Stimulated activated CD4-positive, alpha-beta T cell treated with anti-CD3 and anti-CD28 coated beads, TNF-alpha, amount 100 ng/mL, for 1 hour (primary cell): ENCODE measurements around the gene JMJD1C.

Source experiments
- DNase-seq, 3 donors: peaks; one replicate each; pipeline ENCODE4 v3.0.0-alpha.2; 2020; ENCODE audit warnings: low read depth in 3 of 3, low spot score in 1 of 3

Gene JMJD1C

DNA sequence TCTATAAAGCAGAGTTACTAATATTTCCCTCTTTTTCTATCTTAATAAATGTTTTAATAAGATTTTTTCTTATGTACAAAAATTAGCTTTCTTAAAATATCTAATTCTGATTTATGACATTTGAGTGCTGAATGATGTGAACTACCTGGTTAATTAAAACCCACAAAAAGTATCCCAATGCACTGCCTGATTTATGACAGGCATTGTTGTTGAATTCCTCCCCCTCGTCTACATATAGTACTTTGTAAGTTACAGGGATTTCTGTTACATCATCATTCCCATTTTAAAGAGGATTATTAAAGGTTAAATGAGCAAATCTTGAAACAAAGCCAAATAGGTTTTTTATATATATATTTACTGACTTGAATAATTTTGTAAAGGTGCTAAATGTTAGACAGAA, 241.5 kb downstream of the JMJD1C start:
- no peak for DNase-seq

DNA sequence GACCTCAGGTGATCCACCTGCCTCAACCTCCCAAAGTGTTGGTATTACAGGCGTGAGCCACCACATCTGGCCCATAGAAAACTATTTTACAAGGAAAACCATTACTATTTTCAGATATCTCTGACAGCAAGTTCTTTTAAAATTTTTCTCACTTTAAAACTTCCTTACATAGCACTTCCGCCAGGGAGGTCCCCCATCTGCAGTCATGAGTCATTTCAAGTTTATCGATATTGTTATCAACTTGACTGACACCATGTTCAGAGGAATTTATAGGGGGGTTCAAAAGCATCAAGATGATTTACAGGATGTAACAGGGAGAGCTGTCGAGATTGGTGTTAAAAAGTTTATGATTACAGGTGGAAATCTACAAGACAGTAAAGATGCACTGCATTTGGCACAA, 243.8 kb downstream of the JMJD1C start:
- no peak for DNase-seq

DNA sequence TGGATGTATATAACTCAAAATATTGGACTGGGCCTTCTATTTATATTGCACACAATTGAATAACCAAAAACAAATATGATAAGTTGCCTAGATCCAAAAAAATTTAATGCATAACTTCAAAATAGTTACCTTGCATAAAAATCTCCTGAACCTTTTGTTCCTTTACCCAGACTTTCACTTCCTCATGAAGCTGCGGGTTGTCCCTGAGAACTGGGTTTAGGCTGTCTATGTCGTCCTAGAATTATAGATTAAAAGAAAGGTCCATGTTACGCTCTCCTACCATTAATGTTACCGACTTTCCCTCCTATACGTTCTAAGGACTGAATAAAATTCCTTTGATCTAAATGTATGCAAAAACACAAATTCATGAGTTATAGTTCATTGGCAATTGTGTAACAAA, 246.0 kb downstream of the JMJD1C start:
- DNase-seq, result no peak

DNA sequence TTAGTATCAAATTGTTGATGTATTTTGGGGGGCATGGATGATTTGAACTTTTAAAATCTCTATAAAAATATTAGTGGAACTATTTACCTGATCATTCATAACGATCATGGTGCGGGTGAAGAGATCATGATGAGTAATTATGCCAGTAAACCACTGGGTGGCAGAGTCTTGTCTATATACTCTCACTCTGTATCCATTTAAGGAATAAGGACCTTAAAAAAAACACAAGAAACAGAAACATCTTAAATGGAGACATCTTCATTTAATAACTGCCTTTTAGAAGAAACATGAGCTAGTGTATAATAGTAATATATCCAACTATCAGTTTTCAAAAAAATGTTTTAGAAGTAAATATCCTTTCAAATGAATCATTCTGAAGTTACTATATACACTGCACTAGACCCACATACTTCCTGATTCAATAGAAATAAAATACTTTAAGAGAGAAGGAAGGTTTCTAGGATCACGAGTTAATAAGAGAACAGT, 248.6 kb downstream of the JMJD1C start:
- no peak for DNase-seq

DNA sequence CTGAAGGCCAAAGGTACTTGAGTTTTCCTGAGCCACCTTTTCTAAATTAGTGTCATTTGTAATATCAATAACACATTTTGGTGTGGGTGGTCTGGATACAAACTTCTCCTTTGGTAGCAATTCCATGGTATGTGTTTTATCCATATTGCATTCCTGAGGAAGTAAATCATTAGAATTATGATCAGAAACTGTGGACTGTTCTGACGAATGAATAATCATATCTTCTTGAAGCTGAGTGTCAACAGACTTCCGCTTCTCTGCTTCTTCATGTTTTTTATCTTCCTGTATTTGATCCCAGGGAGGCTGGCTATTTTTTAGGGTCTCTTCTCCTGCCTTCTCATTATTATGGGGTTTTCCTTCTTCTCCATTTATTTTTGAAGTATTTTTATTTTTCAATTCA, 251.2 kb downstream of the JMJD1C start:
- DNase-seq, result no peak

DNA sequence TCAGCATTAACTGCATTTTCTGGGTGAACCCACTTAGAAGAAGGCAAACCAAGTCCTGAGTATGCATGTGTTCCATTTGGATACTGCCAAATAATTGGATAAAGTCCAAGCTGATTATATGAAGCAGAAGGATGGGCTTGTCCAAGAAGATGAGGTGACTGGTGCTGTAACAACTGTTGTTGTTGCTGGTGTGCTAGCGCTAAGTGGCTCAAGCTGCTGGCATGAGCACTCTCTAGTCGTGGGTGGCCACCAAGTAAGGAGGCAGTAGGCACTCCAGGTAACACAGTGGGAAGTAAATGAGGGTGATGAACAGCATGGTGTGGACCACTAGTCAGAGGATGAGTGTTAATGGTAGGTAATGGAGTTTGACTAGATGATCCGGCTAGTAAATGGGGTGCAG, 252.3 kb downstream of the JMJD1C start:
- no peak for DNase-seq

DNA sequence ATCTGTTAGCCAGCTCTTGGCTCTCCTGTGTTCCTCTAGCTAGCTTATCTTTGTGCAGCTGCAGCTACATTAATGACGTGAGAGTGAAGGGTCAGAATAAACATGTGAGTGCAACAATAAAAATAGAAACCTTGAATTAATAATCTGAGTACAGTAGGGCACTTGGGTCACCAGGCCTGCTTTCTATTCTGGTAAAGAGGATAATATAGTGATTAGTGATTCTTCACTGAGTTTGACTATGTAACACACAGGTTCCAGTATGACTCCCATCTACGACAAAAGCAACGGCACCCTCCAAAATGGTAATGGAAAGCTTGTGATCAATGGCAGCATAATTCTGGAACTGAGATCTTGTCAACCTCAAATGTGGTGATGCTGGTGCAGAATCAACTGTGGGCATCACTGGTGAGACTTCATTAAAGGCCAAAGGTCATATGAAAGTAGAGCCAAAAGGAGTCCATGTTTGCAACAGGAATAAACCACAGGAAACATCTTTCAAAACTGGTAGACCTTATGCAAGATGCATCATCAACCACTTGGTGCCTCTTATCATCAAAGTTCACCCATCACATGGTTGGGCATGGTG, 255.1 kb downstream of the JMJD1C start:
- no peak for DNase-seq

DNA sequence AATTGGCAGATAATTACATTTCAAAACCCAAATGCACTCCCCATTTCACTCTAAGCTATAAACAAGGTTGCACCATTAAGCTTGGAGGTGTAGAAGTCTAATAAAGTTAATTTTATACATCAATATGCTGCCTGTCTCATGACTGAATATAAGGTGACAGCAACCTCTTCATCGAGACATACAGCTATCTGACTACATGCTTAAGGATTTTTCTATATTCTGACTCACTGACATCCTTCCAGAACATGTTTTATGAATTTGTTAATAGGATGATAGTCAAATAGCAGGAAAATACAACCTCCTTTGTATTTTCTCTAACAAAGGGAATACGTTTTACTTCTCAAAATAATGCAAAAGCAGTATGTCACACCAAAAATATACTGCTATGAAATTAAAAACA, 256.1 kb downstream of the JMJD1C start:
- no peak for DNase-seq

DNA sequence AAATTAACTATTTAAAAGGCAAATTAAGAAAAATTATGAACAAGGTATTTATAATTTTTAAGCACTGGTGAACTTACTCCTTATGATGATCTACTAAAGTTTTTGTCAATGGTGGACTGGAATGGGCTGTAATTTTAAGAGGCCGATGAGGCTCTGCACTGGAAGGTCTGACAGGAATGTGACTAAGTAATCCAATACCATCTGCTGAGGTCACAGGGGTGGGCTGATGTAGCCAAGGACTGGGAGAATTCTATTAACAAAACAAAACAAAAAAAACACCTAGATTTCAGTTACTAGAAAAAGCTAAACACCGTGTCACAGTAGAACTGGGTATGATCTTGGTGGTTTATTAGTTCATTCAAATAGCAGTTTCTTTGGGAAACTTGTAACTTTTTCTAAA, 256.8 kb downstream of the JMJD1C start:
- no peak for DNase-seq

DNA sequence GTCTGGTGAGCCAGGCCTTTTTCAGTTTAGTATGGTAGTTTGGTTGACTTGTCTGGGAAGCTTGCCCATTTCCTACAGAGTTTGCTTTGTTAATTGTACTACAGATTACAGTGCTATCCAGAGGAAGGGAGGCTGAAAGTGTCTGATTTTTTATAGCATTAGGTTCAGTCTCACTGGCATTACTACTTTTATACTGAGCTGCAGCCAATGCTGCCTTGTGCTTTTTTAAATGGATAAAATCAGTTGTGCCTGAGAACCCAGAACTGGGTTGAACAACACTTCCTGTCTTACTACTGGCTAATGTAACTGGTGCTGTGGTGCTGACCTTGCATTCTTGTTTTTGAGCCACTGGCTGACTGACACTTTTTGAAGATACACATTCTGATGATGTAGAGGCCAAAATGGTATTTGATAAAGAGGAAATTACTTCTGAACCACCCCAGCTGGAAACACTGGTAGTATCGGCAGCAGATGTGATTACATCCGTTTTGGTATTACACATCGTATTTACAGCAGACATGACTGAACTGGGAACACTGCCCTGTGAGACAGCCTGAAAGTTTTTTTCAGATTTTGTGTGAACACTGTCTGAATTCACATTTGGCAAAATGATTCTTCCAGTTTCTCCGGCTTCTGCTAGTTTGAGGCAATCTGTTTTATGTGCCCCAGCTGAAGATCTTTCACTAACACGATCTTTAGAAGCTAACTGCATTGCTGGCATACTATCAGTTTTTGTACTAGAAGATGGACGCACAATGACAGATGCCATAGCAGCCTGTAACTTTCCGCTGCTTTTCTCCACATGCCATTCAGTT, 258.6 kb downstream of the JMJD1C start:
- DNase-seq, result no peak

DNA sequence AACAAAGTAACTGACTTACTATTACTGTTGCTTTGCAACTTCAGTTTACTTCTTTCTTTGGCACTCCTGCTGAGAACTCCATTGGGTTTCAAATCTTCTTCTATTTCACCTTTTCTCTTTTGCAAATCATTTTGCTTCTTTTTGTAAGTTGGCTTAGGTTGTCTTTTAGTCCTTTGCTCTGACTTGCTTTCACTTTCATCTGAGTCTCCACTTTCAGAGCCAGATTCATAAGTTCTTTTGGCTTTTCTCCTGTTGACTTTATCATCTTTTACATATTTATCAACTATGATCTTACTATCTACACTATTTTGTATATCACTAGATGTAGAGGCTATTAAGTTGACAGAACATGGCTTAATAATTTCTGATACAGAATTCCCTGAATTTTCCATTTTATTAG, 259.2 kb downstream of the JMJD1C start:
- no peak for DNase-seq

DNA sequence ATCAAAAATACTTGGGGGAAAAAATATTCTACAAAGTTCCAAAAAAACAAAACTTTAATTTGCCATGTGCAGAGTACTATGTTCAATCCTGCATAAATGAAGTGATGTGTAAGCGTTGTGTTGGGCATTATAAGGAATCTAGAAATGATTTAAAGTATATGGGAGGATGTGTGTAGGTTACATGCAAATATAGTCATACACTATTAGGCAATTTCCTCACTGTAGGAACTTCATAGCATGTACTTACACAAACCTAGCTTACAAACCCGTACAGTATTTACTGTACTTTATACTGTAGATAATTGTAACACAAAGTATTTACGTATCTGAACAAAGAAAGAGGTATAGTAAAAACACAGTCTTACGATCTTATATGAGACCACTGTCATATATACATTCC, 260.4 kb downstream of the JMJD1C start:
- no peak for DNase-seq

DNA sequence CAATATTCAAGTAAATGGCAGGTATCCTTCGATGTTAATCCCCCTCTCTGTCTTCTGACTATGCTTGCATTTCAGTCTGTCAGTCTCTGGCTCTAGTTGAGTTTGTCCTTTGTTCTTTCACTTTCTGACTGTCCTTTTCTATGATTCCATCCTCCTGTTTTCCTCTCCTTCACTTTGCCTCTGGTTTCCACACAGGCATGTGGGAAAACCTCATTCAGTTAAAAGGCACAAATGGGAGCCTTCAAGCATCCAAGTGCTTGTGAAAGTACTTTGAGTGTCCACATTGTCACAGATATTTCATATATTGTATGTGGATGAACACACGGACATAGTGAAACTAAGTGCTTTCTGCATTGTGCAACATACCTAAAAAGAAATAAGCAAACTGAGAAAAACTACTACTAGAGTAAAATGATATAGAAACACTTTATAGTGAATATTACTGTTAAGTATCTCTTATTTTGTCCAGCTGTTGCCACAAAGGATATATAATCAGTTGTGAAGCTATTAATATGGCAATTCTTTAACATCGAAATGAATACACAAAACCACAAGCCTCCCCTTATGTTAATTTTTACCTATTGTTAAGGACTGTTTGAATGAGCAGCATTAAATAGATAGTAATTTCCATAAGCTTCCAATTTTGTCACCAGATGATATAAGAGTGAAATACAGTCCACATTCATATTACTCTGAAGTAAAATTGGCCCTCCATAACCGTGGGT, 260.9 kb downstream of the JMJD1C start:
- no peak for DNase-seq

DNA sequence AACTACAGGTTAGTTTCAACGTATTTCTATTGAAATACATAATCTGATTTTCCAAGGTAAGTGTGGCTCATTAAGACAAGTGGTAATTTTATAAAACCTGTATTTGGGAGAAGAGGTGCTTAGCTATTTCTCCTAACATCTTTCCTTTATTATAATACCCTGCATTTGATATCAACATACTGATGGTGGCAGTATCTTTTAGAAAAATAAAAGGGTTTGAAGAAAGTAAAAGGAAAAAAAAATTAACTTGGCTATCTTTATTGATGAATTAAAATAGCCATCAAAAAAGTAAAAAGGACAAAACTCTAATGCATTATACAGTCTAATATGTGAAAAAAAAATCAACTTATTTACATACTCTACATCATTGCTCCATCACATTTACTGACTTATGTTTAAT, 264.7 kb downstream of the JMJD1C start:
- DNase-seq, result no peak

DNA sequence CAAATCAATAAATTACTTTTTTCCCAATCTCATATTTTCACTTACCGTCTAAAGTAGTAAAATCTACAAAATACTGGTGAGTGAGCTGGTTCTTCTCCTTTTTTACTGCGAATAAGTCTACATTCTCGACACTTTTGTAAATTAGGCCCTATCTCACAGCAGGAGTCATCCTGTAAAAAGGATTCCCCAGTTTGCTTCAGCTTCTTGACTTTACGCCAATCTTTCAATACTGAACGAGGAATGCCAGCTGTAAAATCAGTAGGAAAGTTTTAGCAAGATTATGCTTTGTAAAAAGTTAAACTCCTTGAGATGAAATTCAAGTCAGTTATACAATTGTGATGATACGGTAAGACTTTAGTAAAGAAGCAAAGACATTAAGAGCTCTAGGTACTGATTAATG, 265.3 kb downstream of the JMJD1C start:
- DNase-seq, result no peak

DNA sequence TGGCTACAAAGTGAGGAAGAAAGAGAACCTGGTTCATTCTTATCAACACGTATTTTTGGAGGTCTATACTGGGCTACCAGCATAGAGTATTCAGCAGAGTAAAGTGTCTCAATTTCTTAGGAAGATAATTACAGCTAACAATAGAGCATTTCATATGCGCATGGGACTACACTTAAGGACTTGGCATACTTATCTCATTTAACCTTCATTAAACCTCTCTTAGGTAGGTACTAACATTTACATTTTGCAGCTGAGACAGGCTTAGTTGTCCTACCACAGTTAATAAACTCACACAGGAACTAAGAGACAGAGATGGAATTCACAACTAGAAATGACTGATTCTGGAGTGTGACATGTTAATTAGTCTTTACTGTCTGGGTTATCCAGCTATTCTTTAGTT, 266.1 kb downstream of the JMJD1C start:
- no peak for DNase-seq

DNA sequence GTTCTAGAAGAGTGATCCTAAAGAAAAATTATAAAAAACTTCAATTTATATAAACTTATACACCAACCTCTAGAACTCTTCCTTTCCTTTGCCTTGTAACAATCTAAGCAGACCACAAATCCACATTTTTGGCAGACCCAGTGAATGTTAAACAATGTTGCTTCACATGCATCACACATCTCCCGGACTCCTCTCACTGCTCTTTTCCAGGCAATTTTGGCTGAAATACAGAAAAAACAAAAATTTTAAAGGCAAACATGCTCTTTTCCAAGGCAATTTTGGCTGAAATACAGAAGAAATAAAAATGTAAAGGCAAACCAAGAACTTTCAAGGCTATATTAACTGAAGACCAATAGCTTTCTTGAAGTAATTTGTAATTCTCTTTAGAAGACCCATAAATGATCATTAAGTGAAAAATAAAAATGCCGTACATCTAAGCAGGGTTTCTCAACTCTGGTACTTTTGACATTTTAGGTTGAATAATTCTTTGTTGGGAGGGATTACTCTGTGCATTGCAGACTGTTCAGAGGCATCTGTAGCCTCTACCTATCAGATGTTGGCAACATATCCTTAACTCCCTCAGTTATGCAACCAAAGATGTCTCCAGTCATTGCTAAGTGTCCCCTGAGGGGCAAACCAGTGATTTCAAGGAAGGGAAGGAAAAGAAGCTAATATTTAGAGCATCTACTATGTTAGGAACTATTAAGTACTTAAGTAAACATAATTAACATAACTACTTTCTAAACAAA, 268.3 kb downstream of the JMJD1C start:
- no peak for DNase-seq

DNA sequence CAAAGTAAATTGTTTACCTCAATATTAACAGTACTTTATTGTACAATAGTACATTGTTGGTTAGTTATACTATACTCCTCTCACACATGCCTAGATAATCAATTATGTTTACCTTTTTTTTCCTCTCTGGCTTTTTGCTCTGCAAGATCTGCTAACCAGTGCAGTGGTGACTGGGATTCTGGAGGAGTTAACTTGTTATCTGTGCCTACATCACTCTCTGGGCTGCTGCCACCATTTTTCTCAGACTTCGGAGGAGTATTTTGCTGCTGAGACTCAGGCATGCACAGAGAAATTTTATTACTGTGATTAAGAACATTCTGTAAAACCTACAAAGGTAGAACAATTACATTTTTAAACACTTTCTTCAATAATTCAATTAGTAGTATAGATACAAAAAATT, 273.0 kb downstream of the JMJD1C start:
- DNase-seq, result no peak

DNA sequence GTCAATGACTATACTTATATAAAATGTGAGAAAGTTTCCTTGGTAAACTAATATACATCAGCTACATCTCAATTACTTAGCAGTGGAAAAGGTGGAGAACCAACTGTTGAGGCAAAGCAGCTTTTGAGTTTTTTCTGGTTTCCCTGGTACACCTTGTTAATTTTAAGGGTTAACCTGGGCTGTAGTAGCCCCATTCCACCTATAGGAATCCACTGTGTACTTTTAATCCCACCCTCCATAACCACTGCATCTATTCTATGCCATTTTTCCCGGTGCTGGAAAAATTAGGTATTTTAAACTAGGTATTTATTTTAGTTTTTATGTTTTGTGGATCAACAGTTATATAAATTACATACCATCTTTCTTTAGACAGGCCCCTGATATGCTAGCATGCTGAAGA, 290.2 kb downstream of the JMJD1C start:
- no peak for DNase-seq

DNA sequence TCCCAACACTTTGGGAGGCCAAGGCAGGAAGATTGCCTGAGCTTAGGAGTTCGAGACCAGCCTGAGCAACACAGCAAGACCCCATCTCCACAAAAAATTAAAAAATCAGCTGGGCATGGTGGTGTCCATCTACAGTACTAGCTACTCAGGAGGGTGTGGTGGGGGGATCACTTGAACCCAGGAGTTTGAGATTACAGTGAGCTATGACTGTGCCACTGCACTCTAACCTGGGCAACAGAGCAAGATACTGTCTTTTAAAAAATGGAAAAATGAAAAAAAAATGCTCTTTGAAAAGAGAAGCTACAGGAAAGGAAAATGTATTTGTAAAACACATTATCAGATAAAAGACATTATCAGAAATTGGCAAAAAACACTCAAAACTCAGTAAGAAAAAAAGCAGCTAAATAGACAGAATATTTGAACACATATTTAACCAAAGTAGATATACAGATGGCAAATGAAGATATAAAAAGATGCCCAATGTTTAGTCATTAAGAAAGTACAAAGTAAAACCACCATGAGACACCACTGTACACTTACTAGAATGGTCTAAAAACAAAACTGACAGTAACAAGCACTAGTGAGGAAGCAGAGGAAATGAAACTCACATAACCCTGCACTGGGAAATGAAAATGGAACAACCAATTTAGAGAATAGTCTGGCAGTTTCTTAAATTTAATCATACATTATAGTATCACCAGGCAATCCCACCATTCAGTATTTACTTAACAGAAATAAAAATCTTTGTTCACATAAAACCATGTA, 292.1 kb downstream of the JMJD1C start:
- no peak for DNase-seq

DNA sequence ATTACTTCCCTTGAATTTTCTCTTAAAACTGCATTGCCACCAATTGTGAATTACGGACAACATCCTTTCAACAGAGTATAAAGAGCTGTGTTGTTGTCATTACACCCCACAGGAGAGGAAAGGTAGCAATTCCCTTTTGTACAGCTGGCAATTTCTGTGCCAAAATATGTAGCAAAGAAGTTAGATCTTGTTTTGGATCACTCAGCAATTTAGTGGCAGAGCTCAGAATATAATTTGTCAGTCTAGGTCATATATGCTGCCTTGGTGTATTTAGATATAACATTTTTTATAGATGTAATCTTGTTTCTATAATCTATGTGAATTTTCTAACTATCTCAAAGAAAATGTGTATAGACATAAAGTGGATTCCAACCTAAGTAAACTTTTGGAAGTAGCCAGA, 293.9 kb downstream of the JMJD1C start:
- no peak for DNase-seq
